Iris pigment epithelial cell (primary cell): ENCODE measurements around the gene MTCL1.
"Not testable (repeated sequence)": the region's sequence is repeated elsewhere in the genome, so short reads cannot be mapped to it uniquely, and the experiment has no call there.

Experiments used
- DNase-seq: peaks from one replicate; pipeline ENCODE4 v3.0.0-alpha.2; 2011; ENCODE audit warnings: low read depth

MTCL1 gene

GRCh38 chr18:8744038-8744437, 38.7 kb downstream of the MTCL1 start:
- DNase-seq: no peak

- DNase-seq: no peak
Observed at GRCh38 chr18:8744656-8745055, 39.3 kb downstream of the MTCL1 start.

DNA sequence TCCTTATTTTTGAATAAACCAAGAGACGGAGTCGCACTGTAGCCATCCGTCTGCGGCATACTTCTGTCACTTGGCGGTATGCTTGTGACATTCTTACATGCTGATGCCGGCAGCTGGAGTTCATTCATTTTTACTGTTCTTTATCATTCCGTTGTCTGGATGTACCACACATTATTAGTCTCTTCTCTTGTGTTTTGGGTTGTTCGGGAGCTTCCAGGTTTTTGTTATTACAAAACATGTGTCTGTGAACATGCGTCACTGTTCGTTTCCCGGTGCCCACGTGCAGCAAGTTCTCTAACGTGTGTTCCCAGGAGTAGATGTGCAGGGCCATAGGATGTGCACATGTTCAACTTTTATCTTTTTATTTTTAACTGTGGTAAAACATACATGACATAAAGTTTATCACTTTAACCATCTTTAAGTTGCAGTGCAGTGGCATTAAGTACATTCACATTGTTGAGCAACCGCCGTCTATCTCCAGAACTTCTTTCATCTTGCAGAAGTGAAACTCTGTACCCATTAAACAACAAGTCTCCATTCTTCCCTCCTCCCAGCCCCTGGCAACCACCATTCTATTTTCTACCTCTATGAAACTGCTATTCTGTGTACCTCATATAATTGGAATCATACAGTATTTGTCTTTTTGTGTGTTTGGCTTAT, 40.1 kb downstream of the MTCL1 start:
- DNase-seq: no peak

DNA sequence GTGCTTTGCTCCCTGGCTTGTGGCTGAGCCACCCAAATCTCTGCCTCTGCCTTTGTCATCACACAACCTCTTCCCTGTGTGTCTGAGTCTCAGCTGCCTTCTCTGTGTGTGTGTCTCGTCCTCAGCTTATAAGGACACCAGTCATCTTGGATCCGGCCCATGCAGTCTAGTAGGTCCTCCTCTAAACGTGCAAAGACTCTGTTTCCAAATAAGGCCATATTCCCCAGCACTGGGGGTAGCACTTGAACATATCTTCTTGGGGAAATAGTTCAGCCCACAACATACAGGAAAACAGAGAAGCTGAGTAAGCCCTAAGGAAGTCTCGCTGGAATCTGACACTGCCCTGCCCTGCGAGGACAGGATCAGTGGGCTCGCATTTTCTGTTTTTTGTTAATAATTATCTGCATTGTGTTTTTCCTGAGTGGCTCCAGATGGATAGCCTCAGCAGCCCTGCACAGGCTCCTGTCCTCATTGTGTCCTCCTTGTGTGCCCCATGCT, 42.1 kb downstream of the MTCL1 start:
- peak; percentile 90 for DNase-seq

- no peak for DNase-seq
Observed at GRCh38 chr18:8749492-8749891, 44.1 kb downstream of the MTCL1 start.

GRCh38 chr18:8750954-8751415, 45.6 kb downstream of the MTCL1 start:
- DNase-seq: peak; percentile 96

DNA sequence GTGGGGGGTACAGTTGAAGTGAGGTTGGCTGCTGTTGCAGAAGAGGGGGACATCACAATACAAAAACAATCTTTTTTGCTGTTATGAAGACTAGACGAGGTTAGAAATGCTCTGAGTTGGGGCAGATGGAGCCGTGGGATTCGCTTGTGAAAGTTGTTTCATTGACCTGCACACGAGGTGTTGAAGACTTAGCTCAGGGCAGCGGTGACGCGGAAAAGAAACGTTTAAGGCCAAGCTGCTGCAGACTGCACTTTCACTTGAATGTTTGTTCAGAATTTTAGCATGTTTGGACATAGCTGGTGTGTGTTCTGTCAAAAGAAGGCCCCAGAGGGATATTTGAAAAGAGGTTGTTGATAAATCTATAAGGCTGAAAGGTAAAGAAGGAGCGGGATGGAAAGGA, 46.3 kb downstream of the MTCL1 start:
- DNase-seq: no peak

DNA sequence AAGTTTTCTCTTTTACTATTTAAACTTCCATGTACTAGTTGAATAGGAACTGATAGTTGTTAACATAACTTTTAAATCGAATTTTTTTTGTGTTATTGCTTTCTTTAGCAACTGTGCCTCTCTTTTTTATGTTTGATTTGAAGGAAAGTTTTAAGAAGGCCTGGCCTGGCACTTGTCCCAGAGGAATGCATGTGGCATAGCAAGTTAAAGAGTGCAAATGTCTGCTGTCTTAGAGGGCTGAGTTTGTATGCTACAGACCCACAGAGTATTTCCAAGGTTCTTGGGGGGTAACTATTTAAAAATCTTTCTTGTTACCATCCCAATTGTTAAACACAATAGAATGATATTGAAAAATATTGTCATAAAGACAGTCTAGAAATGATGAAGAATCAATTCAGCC, 47.0 kb downstream of the MTCL1 start:
- peak; percentile 48 for DNase-seq

DNA sequence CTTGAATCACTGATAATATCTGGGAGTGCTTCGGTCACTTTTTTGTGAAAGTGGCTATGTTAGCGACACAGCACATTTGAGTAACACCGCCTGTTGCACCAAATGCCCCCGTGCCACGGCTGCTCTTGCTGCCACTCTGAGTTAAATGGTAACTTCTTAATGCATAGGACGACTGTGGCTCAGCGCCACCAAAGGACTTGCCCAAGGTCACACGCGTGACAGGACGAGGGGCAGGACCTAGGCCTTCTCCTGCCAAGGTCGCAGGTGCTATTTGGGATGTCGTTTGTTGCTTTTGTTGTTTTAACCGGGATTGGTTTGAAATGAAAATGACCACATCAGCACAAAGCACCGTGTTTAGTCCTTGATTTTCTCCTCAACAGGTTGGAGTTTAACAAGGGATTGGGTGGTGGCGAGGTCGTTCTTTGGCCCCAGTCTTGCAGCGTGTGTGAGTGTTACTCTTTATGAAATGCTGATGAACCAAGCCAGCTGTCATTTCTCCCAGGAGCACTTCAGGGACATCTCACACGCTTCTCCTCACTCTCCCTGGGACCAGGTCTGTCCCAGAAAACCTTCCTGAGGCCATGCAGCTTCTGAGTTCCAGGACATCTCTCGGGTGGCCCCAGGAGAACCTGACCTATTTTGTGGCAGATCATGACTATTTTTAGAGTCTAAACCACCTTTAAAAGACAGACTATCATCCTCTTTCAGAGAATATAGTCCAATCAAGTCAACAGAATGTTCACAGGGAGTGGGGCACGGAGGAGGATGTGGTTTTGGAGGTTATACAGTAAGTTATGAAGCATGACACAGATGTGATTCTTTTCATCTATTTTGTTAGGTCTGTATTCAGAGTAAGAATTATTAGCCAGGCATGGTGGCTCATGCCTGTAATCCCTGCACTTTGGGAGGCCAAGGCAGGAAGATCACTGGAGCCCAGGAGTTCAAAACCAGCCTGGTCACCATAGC, 49.9 kb downstream of the MTCL1 start:
- DNase-seq: peak; percentile 86

- DNase-seq: no peak
Observed at GRCh38 chr18:8756571-8756970, 51.2 kb downstream of the MTCL1 start.

DNA sequence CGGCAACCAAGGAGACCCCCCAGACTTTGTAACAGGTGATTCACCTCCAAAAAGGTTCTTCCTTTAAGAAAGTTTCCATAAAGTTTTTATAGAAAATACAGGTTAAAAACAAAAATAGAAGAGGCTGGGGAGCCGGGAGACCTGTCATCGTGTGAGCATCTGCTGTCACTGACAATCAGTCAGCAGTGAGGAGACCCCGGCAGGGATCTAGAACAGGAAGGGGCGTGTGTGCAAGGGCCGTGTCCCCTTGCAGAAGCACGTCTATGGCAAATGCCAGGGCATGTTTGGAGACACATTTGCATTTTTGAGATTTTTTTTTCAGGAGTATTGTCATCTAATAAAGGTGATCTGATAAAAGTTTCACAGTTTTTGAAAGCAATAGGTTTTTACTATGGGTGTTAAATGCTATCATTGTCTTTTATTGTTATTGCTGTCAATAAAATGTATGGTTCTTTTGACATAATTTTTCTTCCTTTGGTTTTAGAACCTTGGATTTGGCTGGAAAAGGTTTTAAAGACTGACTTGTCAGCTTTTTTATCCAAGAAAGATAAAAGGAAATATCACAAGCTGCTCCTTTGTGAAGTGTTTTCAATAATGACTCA, 52.1 kb downstream of the MTCL1 start:
- DNase-seq: no peak

DNA sequence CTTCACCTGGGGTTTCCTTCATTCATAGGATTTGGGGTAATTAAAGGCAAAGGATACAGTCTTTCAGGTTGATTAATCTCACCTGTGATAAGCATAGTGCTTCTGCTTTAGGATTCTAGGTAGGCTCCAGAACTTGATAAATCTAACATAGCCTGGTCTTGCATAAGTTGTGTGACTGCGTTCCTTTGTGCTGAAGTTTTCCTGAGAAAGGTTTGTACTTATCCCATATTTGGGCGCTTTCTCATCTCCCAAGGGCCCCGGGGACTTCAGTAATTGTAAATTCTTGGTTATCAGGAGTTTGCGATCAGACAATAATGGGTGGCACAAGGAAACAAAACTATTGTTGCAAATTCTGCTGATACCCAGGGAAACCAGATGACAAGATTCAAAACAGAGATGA, 53.1 kb downstream of the MTCL1 start:
- DNase-seq: no peak

GRCh38 chr18:8760984-8761383, 55.6 kb downstream of the MTCL1 start:
- no peak for DNase-seq

DNA sequence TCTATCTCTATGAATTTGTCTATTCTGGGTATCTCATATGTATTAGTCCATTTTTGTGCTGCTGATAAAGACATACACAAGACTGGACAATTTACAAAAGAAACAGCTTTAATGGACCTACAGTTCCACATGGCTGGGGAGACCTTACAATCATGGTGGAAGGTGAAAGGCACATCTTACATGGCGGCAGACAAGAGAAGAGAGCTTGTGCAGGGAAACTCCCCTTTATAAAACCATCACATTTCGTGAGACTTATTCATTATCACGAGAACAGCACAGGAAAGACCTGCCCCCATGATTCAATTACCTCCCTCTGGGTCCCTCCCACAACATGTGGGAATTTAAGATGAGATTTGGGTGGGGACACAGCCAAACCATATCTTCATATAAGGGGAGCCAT, 56.2 kb downstream of the MTCL1 start:
- not testable (repeated sequence) for DNase-seq

GRCh38 chr18:8762968-8763367, 57.6 kb downstream of the MTCL1 start:
- DNase-seq: no peak

DNA sequence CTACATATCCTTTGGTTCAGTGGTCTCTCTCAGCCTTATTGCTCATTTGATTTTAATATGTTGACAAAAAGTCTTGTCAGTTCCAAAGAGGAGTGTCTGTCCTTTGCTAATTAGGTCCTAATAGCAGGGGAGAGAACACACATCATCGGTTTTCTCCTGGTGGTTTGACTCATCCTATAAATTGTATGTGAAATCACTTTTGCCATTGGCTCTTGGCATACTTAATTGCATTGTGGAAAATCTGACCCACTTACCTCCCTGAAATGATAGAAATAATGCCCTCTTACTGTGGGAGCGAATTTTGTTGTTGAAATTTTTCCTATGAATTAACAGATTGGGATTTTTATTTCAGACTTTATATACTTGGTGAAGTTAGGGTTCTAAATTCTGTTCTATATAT, 58.3 kb downstream of the MTCL1 start:
- no peak for DNase-seq

DNA sequence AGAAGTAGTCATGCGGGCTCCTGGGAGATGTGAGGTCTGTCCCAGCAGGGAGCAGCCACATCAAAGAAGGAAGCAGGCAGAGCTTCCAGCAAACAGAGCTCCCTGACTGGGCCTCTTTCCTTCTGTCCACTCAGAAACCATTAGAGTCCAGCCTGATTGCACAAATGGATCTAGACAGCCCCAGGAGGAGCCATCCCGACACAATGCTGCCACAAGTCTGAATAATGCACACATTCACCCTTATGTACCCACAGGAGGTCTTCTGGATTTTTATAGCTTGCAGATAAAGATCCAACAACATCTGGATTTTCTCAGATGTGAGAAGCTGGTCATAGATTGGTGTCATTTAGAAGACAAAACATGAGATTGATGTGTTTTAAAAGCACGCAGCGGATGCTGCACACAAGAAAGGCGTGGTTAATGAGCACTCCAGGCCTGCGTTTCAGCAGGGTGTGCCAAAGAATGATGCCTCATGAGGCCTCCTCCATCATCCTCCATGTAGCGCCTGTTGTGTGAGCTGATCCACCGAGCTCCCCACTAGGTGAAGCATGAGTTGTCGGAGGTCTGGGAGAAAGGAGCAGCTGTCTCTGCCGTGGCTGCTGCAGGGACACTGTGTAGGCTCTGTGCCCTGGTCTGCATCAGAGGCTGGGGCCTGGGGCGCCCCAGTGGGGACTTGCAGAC, 60.6 kb downstream of the MTCL1 start:
- DNase-seq: peak; percentile 36

- DNase-seq: no peak
Observed at GRCh38 chr18:8766559-8767293, 61.4 kb downstream of the MTCL1 start.

GRCh38 chr18:8767340-8767739, 62.0 kb downstream of the MTCL1 start:
- DNase-seq: no peak

DNA sequence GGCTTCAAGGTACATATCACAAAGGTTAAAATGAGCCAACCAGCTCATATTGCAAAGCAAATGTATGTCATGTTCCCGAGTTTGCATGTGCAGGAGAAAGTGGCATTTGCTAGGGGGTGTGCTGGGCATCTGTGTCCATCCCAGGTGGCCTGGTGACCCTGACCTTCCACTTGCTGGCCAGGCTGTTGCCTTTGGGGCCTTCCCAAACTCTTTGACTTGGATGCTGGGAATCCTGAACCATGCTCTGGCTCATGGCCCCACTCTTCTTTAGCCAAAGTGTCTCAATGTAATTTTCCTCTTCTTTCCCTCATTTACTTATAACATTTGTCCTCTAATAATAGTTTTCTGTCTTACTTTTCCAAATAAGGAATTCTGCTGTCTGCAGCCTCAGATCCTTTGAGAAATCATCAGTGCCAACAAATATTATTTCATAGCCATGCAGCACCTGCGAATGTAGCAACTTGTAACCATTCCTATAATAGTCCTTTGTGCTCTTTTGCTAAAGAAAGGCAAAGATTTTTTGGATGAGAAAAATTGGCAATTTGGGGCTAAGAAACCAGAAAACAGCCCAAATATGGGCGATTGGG, 64.2 kb downstream of the MTCL1 start:
- DNase-seq: no peak

DNA sequence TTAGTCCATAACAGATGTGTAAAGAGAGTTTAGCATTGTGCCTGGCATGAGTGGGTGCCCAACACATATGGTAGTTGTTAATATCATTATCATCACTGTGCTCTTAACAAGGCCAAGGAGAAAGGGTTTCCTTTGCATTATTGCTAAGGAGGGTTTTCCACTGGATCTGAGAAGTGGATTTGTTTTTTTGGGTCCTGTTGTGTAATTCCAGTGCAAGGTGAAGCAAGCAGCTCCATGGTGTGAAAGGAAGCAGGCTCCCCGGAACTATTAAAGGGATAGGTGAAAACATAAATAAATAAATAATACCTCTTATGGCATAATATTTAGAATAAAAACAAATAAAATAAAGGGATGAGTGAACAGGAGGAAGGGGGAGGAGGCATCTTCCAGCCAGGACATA, 65.3 kb downstream of the MTCL1 start:
- no peak for DNase-seq
